Mucosa of descending colon (tissue), 3 donors: ENCODE results near the gene CEMIP. TPM values are rescaled to one million over a fixed set of nuclear protein-coding genes. Genes with fewer than 3 reads are reported as not detected.

Source experiments
- ATAC-seq: fragments of 200-7000 bp; cut with Tn5 transposase; one replicate; pipeline ENCODE4 v1.9.1; 2020; ENCODE audit warnings: mild to moderate bottlenecking, moderate library complexity
- DNase-seq, 3 donors: peaks; one replicate each; pipeline ENCODE4 v3.0.0-alpha.2; 2020
- H3K36me3 ChIP-seq: fragments of 200-600 bp; one replicate; pipeline ENCODE4 v1.8.0; 2021; ENCODE audit warnings: low read depth, mild to moderate bottlenecking
- H3K4me1 ChIP-seq: fragments of 200-600 bp; one replicate; pipeline ENCODE4 v1.8.0; 2021; ENCODE audit warnings: low read depth, mild to moderate bottlenecking
- H3K4me3 ChIP-seq: fragments of 200-600 bp; one replicate; pipeline ENCODE4 v1.8.0; 2021; ENCODE audit warnings: mild to moderate bottlenecking
- H3K9me3 ChIP-seq: fragments of 200-600 bp; one replicate; pipeline ENCODE4 v1.8.0; 2021; ENCODE audit warnings: mild to moderate bottlenecking
- CTCF ChIP-seq: fragments of 200-600 bp; IDR thresholded peaks from one replicate; pipeline ENCODE4 v1.8.0; 2022; ENCODE audit warnings: antibody characterized with exemption, mild to moderate bottlenecking
- intact Hi-C, 2 donors: fragments of 100-400 bp; cut with DNase I in 1 of 2; cut with micrococcal nuclease in 1 of 2; formaldehyde crosslinking; loops; one replicate each; pipeline versions ENCODE4 v1.11.0 to v1.11.1; 2022; cut with DNase I, micrococcal nuclease
- total RNA-seq, 3 donors: library from RNA; stranded (reverse); fragmentation: NEBNext Ultra II Directional in 2 of 3; extraction: Animal tissue kit (Norgen Biotek cat#: 25700) in 2 of 3; gene quantifications; one replicate each; pipeline versions ENCODE4 v1.2.1 to v1.2.4, GENCODE V29; 2021 to 2023
- donor health status: DM: no; HTN: no; CAD: no; lungs with moderate emphysema.
- donor health status: DM: no; HTN: no; CAD: no.
- donor health status: DM: no; HTN: yes; CAD: no.

The CEMIP gene
- total RNA-seq, 3 donors from 2014 or later = 0.63 to 2.2 (median 1.4) TPM

DNA sequence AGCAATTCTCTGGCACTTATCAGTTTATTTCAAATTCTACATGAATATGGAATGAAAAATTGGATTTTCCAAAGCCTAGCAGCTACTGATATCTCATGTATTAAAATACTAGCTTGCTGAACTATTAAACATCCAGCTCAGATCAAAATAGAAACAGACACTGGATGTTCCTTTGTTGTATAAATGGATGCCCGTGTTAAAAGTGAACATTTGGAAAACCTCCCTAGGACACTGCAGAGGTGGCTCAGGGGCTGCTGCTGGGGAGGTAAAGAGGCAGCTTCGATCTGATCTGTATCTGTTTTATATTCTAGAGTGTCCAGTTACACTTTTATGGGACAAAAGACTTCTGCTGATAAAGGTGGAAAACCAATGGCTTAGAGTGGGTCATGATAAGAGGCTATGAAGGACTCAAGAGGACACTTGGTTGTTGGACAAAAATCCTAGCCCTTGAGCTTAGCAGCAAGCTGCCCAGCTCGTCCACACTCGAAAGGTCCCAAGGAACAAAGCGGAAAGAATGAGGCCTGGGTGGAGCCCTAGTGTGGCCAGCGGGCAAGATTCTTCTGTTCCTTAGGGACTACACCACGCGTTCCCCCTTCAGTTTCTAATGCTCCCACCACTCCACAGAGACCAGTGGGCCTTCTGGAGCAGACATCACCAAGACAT, 200.5 kb downstream of the CEMIP start:
- no peak for ATAC-seq
- H3K4me1 ChIP-seq = peaks cover 7% of the 10 kb centered on the region
- no peak overlapping the region for H3K4me3 ChIP-seq

DNA sequence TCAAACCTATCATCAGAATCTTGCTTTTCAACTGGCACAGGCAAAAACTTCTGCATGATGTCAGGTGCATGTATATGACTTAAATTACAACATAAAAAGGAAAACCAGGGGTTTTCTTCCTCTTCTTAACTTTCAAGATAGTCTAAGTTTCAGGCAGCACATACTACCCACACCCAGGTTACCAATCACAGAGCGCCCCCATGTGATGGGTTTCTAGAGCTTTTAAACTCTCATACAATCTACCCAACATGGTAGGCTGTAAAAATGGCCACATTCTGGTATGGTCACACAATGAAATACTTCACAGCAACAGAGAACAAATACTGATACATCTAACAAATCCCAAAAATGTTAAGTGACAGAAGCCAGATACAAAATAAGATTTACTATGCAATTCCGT, 203.0 kb downstream of the CEMIP start:
- intact Hi-C loops = no loop called here
- no peak for TF ChIP-seq CTCF
- peaks cover 6% of the 10 kb centered on the region for H3K4me1 ChIP-seq
- H3K9me3 ChIP-seq = no peaks in the 10 kb centered on the region
- H3K36me3 ChIP-seq = peaks cover 3% of the 10 kb centered on the region
- no peak overlapping the region for H3K4me3 ChIP-seq
- no peak for DNase-seq
- no peak for ATAC-seq

More for the DNA sequence above, 200.5 kb downstream of the CEMIP start:
- Histone ChIP-seq H3K36me3 (peaks cover 3% of the 10 kb centered on the region), H3K9me3 (no peaks in the 10 kb centered on the region)
- DNase-seq = no peak
- intact Hi-C loops = loop anchor here in 1 of 2 donors (10.0 kb wide), 2 partner anchors 195 to 515 kb away; no protein-coding TSS in a partner anchor
- no peak for TF ChIP-seq CTCF

GRCh38 chr15:80982839-80983238, 203.7 kb downstream of the CEMIP start:
- intact Hi-C loops = no loop called here
- Histone ChIP-seq H3K36me3 (peaks cover 3% of the 10 kb centered on the region), H3K4me1 (no peaks in the 10 kb centered on the region), H3K9me3 (no peaks in the 10 kb centered on the region), H3K4me3 (no peak overlapping the region)
- no peak for ATAC-seq
- no peak for DNase-seq
- no peak for TF ChIP-seq CTCF

- DNase-seq (peak in 1 of 3 donors; percentile 26), ATAC-seq (no peak)
- Histone ChIP-seq H3K4me1 (peaks cover 6% of the 10 kb centered on the region), H3K9me3 (no peaks in the 10 kb centered on the region), H3K4me3 (no peak overlapping the region), H3K36me3 (no peaks in the 10 kb centered on the region)
- intact Hi-C loops = no loop called here
- no peak for TF ChIP-seq CTCF
These were observed 205.7 kb downstream of the CEMIP start for GRCh38 chr15:80984856-80985255.

DNA sequence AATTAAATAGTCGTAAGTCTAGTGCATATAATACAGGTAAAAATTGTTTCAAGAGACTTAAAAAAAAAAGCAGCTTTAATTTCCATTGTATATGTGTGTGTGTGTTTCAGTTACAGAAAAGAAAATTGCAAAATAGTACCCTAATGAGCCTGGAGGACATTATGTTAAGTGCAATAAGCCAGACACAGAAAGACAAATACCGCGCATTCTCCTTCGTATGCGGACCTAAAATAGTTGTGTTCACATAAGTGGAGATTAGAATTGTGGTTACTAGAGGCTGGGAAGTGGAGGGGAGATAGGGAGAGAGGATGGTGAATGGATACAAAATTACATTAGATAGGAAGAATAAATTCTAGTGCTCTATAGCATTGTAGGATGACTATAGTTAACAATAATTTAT, 206.8 kb downstream of the CEMIP start:
- no peak for ATAC-seq
- intact Hi-C loops = no loop called here
- Histone ChIP-seq H3K4me3 (no peak overlapping the region), H3K4me1 (peaks cover 6% of the 10 kb centered on the region), H3K36me3 (no peaks in the 10 kb centered on the region), H3K9me3 (no peaks in the 10 kb centered on the region)
- no peak for DNase-seq
- no peak for TF ChIP-seq CTCF
